Activated naive CD4-positive, alpha-beta T cell treated with Interleukin-2 at 50 U/mL for 16 hours (primary cell): ENCODE data around the gene TFE3.

Experiments
- DNase-seq: peaks from one replicate; pipeline ENCODE4 v3.0.0-alpha.2; 2020

Gene TFE3

GRCh38 chrX:49043220-49043986 lies at the start of gene TFE3:
TSS of gene TFE3 (minus strand) at chrX:49043357. CDS start at chrX:49043226, 131 bp downstream.
- peak; percentile 96 for DNase-seq

- no peak for DNase-seq
Observed at GRCh38 chrX:49089553-49089952, 46.4 kb upstream of the TFE3 start.

- no peak for DNase-seq
Observed at GRCh38 chrX:49082271-49082871, 39.2 kb upstream of the TFE3 start.

GRCh38 chrX:49079489-49080428 lies 36.6 kb upstream of the TFE3 start, which contains the start of gene WDR45:
TSS of gene WDR45 (minus strand) at chrX:49079887. CDS start at chrX:49078095, 1,792 bp downstream.
- DNase-seq: peak; percentile 76

GRCh38 chrX:49077941-49078340 lies 34.8 kb upstream of the TFE3 start:
- DNase-seq: no peak

- DNase-seq: no peak
Observed at GRCh38 chrX:49075347-49075746, 32.2 kb upstream of the TFE3 start.

GRCh38 chrX:49073601-49074575 lies 30.7 kb upstream of the TFE3 start, which contains the start of gene PRAF2:
TSS of gene PRAF2 (minus strand) at chrX:49074002. CDS start at chrX:49073987, 15 bp downstream.
- peak; percentile 89 for DNase-seq

- DNase-seq: no peak
Observed at GRCh38 chrX:49072712-49073095, 29.5 kb upstream of the TFE3 start.

- no peak for DNase-seq
Observed at GRCh38 chrX:49071877-49072711, 28.9 kb upstream of the TFE3 start.

- no peak for DNase-seq
Observed at GRCh38 chrX:49070988-49071387, 27.8 kb upstream of the TFE3 start.

GRCh38 chrX:49069038-49069437 lies 25.9 kb upstream of the TFE3 start:
- no peak for DNase-seq

- no peak for DNase-seq
Observed at GRCh38 chrX:49067285-49068120, 24.3 kb upstream of the TFE3 start.

- no peak for DNase-seq
Observed at GRCh38 chrX:49066690-49067089, 23.5 kb upstream of the TFE3 start.

GRCh38 chrX:49066278-49066677 lies 23.1 kb upstream of the TFE3 start:
- DNase-seq: no peak

GRCh38 chrX:49064735-49065134 lies 21.6 kb upstream of the TFE3 start:
- DNase-seq: no peak

- DNase-seq: no peak
Observed at GRCh38 chrX:49064303-49064702, 21.1 kb upstream of the TFE3 start.

- DNase-seq: no peak
Observed at GRCh38 chrX:49063715-49064114, 20.6 kb upstream of the TFE3 start.

- no peak for DNase-seq
Observed at GRCh38 chrX:49061916-49062315, 18.8 kb upstream of the TFE3 start.

GRCh38 chrX:49061490-49061889 lies 18.3 kb upstream of the TFE3 start:
- DNase-seq: no peak

GRCh38 chrX:49060914-49061313 lies 17.8 kb upstream of the TFE3 start:
- DNase-seq: no peak
